K562 (cell line): Measurements from ENCODE around the gene SNX25. TPM values are rescaled to one million over a fixed set of nuclear protein-coding genes. Genes with fewer than 3 reads are reported as not detected.

Experiments used
- ATF7 ChIP-seq: fragments of 450-650 bp; IDR thresholded peaks from 2 replicates; pipeline ENCODE4 v1.7.1; 2014; ENCODE audit warnings: mild to moderate bottlenecking, moderate library complexity
- IFI16 ChIP-seq: fragments of 250-450 bp; sonication (Bioruptor Pico); IDR thresholded peaks from 2 replicates; pipeline ENCODE4 v2.1.2; 2022; ENCODE audit warnings: mild to moderate bottlenecking, inconsistent platforms
- PHB2 ChIP-seq: fragments of 450-650 bp; IDR thresholded peaks from 2 replicates; pipeline ENCODE4 v1.6.1; 2017; ENCODE audit warnings: low read depth
- polyA plus RNA-seq, 8 experiments: library from polyadenylated mRNA; depleted of rRNA in 4 of 8; stranded (reverse) in 5 of 8; unstranded in 3 of 8; fragments of >200 nt; fragmentation: Nextera tagmentation in 2 of 8; fragmentation: Illumina TruSeq in 1 of 8; extraction: Ambion mirVana in 2 of 8; extraction: Trizol in 1 of 8; gene quantifications; 2 replicates each; pipeline versions ENCODE4 v1.2.1 to v1.2.3, GENCODE V29; 2011 to 2014; ENCODE audit warnings: inconsistent platforms in 1 of 8, missing spikeins in 1 of 8
- total RNA-seq, 7 experiments: library from RNA; depleted of rRNA in 6 of 7; stranded (reverse); fragments of >200 nt in 6 of 7; fragmentation: Illumina TruSeq in 2 of 7; extraction: Trizol in 2 of 7; gene quantifications; 2 replicates each; pipeline versions ENCODE4 v1.2.1 to v1.2.3, GENCODE V29; 2011 to 2021; ENCODE audit warnings: low replicate concordance in 1 of 7
- TF ChIP-seq, protein P1 (sequence below): IDR thresholded peaks from 3 replicates; pipeline ENCODE4 v1.6.1; 2011; ENCODE audit warnings: borderline replicate concordance, mild to moderate bottlenecking; ENCODE audit not compliant: insufficient read length, insufficient read depth
- TF ChIP-seq, protein P2 (sequence below): fragments of 450-650 bp; IDR thresholded peaks from 2 replicates; pipeline ENCODE4 v1.6.1; 2016; ENCODE audit warnings: mild to moderate bottlenecking, moderate library complexity

The SNX25 gene
- total and polyA plus RNA-seq, 9 of the 15 experiments (the other 6 are each of a cell fraction or from before 2014, with no cell fraction given), result 2.5 to 23.4 (median 13.3) TPM

DNA sequence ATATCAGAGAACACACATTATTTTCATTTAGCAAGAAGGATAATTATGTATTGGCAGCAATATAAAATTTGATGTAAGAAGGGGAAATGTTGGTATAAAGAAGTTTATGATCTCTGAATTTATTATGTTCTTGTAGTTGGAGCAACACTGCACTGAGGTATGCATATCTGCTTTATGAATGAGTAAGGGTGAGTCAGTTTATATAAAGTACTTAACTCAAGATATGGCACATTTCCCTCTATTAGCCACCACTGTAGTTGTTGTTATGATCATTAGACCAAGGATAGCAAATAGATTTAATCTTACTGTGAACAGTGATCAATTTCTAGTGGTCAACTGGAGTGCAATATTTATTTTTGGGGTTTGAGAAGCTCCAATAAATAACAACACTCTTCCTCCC lies 66.6 kb downstream of the SNX25 start (continued):
- TF ChIP-seq IFI16 (no peak), ATF7 (no peak), PHB2 (no peak)
- TF ChIP-seq, protein P1, sequence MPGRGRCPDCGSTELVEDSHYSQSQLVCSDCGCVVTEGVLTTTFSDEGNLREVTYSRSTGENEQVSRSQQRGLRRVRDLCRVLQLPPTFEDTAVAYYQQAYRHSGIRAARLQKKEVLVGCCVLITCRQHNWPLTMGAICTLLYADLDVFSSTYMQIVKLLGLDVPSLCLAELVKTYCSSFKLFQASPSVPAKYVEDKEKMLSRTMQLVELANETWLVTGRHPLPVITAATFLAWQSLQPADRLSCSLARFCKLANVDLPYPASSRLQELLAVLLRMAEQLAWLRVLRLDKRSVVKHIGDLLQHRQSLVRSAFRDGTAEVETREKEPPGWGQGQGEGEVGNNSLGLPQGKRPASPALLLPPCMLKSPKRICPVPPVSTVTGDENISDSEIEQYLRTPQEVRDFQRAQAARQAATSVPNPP, result no peak
- TF ChIP-seq, protein P2, sequence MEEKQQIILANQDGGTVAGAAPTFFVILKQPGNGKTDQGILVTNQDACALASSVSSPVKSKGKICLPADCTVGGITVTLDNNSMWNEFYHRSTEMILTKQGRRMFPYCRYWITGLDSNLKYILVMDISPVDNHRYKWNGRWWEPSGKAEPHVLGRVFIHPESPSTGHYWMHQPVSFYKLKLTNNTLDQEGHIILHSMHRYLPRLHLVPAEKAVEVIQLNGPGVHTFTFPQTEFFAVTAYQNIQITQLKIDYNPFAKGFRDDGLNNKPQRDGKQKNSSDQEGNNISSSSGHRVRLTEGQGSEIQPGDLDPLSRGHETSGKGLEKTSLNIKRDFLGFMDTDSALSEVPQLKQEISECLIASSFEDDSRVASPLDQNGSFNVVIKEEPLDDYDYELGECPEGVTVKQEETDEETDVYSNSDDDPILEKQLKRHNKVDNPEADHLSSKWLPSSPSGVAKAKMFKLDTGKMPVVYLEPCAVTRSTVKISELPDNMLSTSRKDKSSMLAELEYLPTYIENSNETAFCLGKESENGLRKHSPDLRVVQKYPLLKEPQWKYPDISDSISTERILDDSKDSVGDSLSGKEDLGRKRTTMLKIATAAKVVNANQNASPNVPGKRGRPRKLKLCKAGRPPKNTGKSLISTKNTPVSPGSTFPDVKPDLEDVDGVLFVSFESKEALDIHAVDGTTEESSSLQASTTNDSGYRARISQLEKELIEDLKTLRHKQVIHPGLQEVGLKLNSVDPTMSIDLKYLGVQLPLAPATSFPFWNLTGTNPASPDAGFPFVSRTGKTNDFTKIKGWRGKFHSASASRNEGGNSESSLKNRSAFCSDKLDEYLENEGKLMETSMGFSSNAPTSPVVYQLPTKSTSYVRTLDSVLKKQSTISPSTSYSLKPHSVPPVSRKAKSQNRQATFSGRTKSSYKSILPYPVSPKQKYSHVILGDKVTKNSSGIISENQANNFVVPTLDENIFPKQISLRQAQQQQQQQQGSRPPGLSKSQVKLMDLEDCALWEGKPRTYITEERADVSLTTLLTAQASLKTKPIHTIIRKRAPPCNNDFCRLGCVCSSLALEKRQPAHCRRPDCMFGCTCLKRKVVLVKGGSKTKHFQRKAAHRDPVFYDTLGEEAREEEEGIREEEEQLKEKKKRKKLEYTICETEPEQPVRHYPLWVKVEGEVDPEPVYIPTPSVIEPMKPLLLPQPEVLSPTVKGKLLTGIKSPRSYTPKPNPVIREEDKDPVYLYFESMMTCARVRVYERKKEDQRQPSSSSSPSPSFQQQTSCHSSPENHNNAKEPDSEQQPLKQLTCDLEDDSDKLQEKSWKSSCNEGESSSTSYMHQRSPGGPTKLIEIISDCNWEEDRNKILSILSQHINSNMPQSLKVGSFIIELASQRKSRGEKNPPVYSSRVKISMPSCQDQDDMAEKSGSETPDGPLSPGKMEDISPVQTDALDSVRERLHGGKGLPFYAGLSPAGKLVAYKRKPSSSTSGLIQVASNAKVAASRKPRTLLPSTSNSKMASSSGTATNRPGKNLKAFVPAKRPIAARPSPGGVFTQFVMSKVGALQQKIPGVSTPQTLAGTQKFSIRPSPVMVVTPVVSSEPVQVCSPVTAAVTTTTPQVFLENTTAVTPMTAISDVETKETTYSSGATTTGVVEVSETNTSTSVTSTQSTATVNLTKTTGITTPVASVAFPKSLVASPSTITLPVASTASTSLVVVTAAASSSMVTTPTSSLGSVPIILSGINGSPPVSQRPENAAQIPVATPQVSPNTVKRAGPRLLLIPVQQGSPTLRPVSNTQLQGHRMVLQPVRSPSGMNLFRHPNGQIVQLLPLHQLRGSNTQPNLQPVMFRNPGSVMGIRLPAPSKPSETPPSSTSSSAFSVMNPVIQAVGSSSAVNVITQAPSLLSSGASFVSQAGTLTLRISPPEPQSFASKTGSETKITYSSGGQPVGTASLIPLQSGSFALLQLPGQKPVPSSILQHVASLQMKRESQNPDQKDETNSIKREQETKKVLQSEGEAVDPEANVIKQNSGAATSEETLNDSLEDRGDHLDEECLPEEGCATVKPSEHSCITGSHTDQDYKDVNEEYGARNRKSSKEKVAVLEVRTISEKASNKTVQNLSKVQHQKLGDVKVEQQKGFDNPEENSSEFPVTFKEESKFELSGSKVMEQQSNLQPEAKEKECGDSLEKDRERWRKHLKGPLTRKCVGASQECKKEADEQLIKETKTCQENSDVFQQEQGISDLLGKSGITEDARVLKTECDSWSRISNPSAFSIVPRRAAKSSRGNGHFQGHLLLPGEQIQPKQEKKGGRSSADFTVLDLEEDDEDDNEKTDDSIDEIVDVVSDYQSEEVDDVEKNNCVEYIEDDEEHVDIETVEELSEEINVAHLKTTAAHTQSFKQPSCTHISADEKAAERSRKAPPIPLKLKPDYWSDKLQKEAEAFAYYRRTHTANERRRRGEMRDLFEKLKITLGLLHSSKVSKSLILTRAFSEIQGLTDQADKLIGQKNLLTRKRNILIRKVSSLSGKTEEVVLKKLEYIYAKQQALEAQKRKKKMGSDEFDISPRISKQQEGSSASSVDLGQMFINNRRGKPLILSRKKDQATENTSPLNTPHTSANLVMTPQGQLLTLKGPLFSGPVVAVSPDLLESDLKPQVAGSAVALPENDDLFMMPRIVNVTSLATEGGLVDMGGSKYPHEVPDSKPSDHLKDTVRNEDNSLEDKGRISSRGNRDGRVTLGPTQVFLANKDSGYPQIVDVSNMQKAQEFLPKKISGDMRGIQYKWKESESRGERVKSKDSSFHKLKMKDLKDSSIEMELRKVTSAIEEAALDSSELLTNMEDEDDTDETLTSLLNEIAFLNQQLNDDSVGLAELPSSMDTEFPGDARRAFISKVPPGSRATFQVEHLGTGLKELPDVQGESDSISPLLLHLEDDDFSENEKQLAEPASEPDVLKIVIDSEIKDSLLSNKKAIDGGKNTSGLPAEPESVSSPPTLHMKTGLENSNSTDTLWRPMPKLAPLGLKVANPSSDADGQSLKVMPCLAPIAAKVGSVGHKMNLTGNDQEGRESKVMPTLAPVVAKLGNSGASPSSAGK, result no peak
